ENCODE data around the gene SCN2B. TPM values are rescaled to one million over a fixed set of nuclear protein-coding genes. Genes with fewer than 3 reads are reported as not detected.

SCN2B gene
- total and polyA plus RNA-seq, 2 of the 4 experiments (the other 2 are of a cell fraction), result under 0.01 to 0.05 TPM

Small RNA genes lying within 50 kb of the gene (microRNA-seq; reads per million reads assigned to microRNA genes)
- not detected for gene HSPE1P18 (ENCODE audit: insufficient read depth, insufficient read length)

Small RNA genes lying within 50 kb of the gene (small RNA-seq; reads per million reads assigned to genes)
- 0 reads per million in 5 experiments for gene HSPE1P18

Other genes with a start within 250 kb of the SCN2B start
- not detected in 2 replicates for gene TMPRSS13, start 247.2 kb downstream of the SCN2B start, total RNA-seq (2012; rRNA removed)
- gene TMPRSS13, start 247.2 kb downstream of the SCN2B start, polyA plus RNA-seq (2012; rRNA removed), result not detected in 2 replicates
- gene IL10RA, start 190.2 kb downstream of the SCN2B start, total RNA-seq (2012; rRNA removed), result not detected in 2 replicates
- 0.12 TPM in 1 of 2 replicates, not detected in the other for gene IL10RA, start 190.2 kb downstream of the SCN2B start, polyA plus RNA-seq (2012; rRNA removed)
- not detected in 2 replicates for gene TMPRSS4, start 99.6 kb downstream of the SCN2B start, total RNA-seq (2012; rRNA removed)
- gene TMPRSS4, start 99.6 kb downstream of the SCN2B start, polyA plus RNA-seq (2012; rRNA removed), result not detected in 2 replicates
- not detected in 2 replicates for gene SMIM35, start 89.7 kb downstream of the SCN2B start, total RNA-seq (2012; rRNA removed)
- not detected in 2 replicates for gene SMIM35, start 89.7 kb downstream of the SCN2B start, polyA plus RNA-seq (2012; rRNA removed)
- gene SCN4B, start 23.8 kb downstream of the SCN2B start, total RNA-seq (2012; rRNA removed), result under 0.01 and 0.18 TPM in 2 replicates
- gene SCN4B, start 23.8 kb downstream of the SCN2B start, polyA plus RNA-seq (2012; rRNA removed), result 0.33 and 0.44 TPM in 2 replicates
- gene JAML, start 48.4 kb upstream of the SCN2B start, total RNA-seq (2012; rRNA removed), result not detected in 2 replicates
- not detected in 2 replicates for gene JAML, start 48.4 kb upstream of the SCN2B start, polyA plus RNA-seq (2012; rRNA removed)
- 0.36 and 0.56 TPM in 2 replicates for gene MPZL3, start 75.7 kb upstream of the SCN2B start, total RNA-seq (2012; rRNA removed)
- gene MPZL3, start 75.7 kb upstream of the SCN2B start, polyA plus RNA-seq (2012; rRNA removed), result 0.14 and 0.15 TPM in 2 replicates
- gene MPZL2, start 87.7 kb upstream of the SCN2B start, total RNA-seq (2012; rRNA removed), result not detected in 2 replicates
- gene MPZL2, start 87.7 kb upstream of the SCN2B start, polyA plus RNA-seq (2012; rRNA removed), result not detected in 2 replicates
- not detected in 2 replicates for gene CD3E, start 128.1 kb upstream of the SCN2B start, total RNA-seq (2012; rRNA removed)
- gene CD3E, start 128.1 kb upstream of the SCN2B start, polyA plus RNA-seq (2012; rRNA removed), result not detected in 2 replicates
- not detected in 2 replicates for gene CD3D, start 166.1 kb upstream of the SCN2B start, total RNA-seq (2012; rRNA removed)
- not detected in 2 replicates for gene CD3D, start 166.1 kb upstream of the SCN2B start, polyA plus RNA-seq (2012; rRNA removed)
- gene CD3G, start 167.7 kb upstream of the SCN2B start, total RNA-seq (2012; rRNA removed), result not detected in 2 replicates
- not detected in 2 replicates for gene CD3G, start 167.7 kb upstream of the SCN2B start, polyA plus RNA-seq (2012; rRNA removed)
- 69.7 and 71.1 TPM in 2 replicates for gene UBE4A, start 183.0 kb upstream of the SCN2B start, total RNA-seq (2012; rRNA removed)
- gene UBE4A, start 183.0 kb upstream of the SCN2B start, polyA plus RNA-seq (2012; rRNA removed), result 11.4 and 15.2 TPM in 2 replicates
- gene ATP5MG, start 225.0 kb upstream of the SCN2B start, total RNA-seq (2012; rRNA removed), result 71.1 and 219 TPM in 2 replicates
- 144 and 149 TPM in 2 replicates for gene ATP5MG, start 225.0 kb upstream of the SCN2B start, polyA plus RNA-seq (2012; rRNA removed)

All from IMR-90 (cell line).